ENCODE data around the gene POLR1E.

The POLR1E gene

GRCh38 chr9:37539634-37540033 lies 53.9 kb downstream of the POLR1E start:
- in situ Hi-C loops (cut with MboI; ENCODE audit: low sequenced_read_pairs, unreplicated experiment), result no loop called here
- TF ChIP-seq CTCF (IDR thresholded peaks at IDR 0.05; ENCODE audit: borderline replicate concordance, control extremely low read depth, extremely low read depth, insufficient read depth, missing control alignments), result no peak
- no peak for DNase-seq (ENCODE audit: low spot score)

GRCh38 chr9:37540634-37541033 lies 54.9 kb downstream of the POLR1E start:
- DNase-seq (ENCODE audit: low spot score), result no peak
- no peak for TF ChIP-seq CTCF (IDR thresholded peaks at IDR 0.05; ENCODE audit: borderline replicate concordance, control extremely low read depth, extremely low read depth, insufficient read depth, missing control alignments)
- in situ Hi-C loops (cut with MboI; ENCODE audit: low sequenced_read_pairs, unreplicated experiment), result no loop called here

- no peak for TF ChIP-seq CTCF (IDR thresholded peaks at IDR 0.05; ENCODE audit: borderline replicate concordance, control extremely low read depth, extremely low read depth, insufficient read depth, missing control alignments)
- in situ Hi-C loops (cut with MboI; ENCODE audit: low sequenced_read_pairs, unreplicated experiment), result no loop called here
- no peak for DNase-seq (ENCODE audit: low spot score)
Measured at GRCh38 chr9:37541465-37541864, 55.7 kb downstream of the POLR1E start.

- in situ Hi-C loops (cut with MboI; ENCODE audit: low sequenced_read_pairs, unreplicated experiment), result no loop called here
- no peak for TF ChIP-seq CTCF (IDR thresholded peaks at IDR 0.05; ENCODE audit: borderline replicate concordance, control extremely low read depth, extremely low read depth, insufficient read depth, missing control alignments)
- DNase-seq (ENCODE audit: low spot score), result no peak
Measured at GRCh38 chr9:37542488-37542887, 56.7 kb downstream of the POLR1E start.

- in situ Hi-C loops (cut with MboI; ENCODE audit: low sequenced_read_pairs, unreplicated experiment), result no loop called here
- TF ChIP-seq CTCF (IDR thresholded peaks at IDR 0.05; ENCODE audit: borderline replicate concordance, control extremely low read depth, extremely low read depth, insufficient read depth, missing control alignments), result no peak
- no peak for DNase-seq (ENCODE audit: low spot score)
Measured at GRCh38 chr9:37542895-37543294, 57.1 kb downstream of the POLR1E start.

GRCh38 chr9:37543468-37543867 lies 57.7 kb downstream of the POLR1E start:
- no peak for DNase-seq (ENCODE audit: low spot score)
- in situ Hi-C loops (cut with MboI; ENCODE audit: low sequenced_read_pairs, unreplicated experiment), result no loop called here
- no peak for TF ChIP-seq CTCF (IDR thresholded peaks at IDR 0.05; ENCODE audit: borderline replicate concordance, control extremely low read depth, extremely low read depth, insufficient read depth, missing control alignments)

GRCh38 chr9:37547328-37547878 lies 61.7 kb downstream of the POLR1E start:
- in situ Hi-C loops (cut with MboI; ENCODE audit: low sequenced_read_pairs, unreplicated experiment), result no loop called here
- DNase-seq (ENCODE audit: low spot score), result no peak
- no peak for TF ChIP-seq CTCF (IDR thresholded peaks at IDR 0.05; ENCODE audit: borderline replicate concordance, control extremely low read depth, extremely low read depth, insufficient read depth, missing control alignments)

All from GM13976 (cell line).